B cell (primary cell): Measurements from ENCODE around the gene ACAA2. TPM values are rescaled to one million over a fixed set of nuclear protein-coding genes. Genes with fewer than 3 reads are reported as not detected.

Experiments used
- ATAC-seq: fragments of 200-7000 bp; cut with Tn5 transposase; one replicate; pipeline ENCODE4 v1.10.0; 2021; ENCODE audit warnings: low read depth, mild to moderate bottlenecking, moderate number of reproducible peaks, moderate library complexity
- CTCF ChIA-PET: fragments of 350-600 bp; sonication (Branson Sonifier 250); formaldehyde crosslinking; loops from one replicate; lab custom pipeline; 2021; ENCODE audit warnings: antibody characterized with exemption, inconsistent platforms; lab: Charles Lee
- POLR2A ChIA-PET: fragments of 350-600 bp; sonication (Branson Sonifier 250); formaldehyde crosslinking; loops from one replicate; lab custom pipeline; 2021; ENCODE audit warnings: antibody characterized with exemption; lab: Charles Lee
- DNase-seq: peaks from one replicate; pipeline ENCODE4 v3.0.0; 2013
- H2AFZ ChIP-seq: 2 replicates; pipeline ENCODE4 v1.6.1; 2012; ENCODE audit warnings: mild to moderate bottlenecking, low read depth, low read length; ENCODE audit not compliant: insufficient read depth, poor library complexity, severe bottlenecking
- H3K27ac ChIP-seq, 2 donors: 1 replicate in 1 of 2; 2 replicates in 1 of 2; pipeline ENCODE4 v1.5.1; 2012 to 2013; ENCODE audit warnings: low read length in 2 of 2, mild to moderate bottlenecking in 2 of 2, moderate library complexity in 1 of 2
- H3K27me3 ChIP-seq, 4 experiments: fragments of 200-600 bp in 1 of 4; sonication (generic) in 1 of 4; replicated peaks in 1 of 4; 1 replicate in 2 of 4; 2 replicates in 2 of 4; pipeline versions ENCODE4 v1.6.1 to v1.7.0; 2013 to 2016; ENCODE audit warnings: low read length in 3 of 4, mild to moderate bottlenecking in 2 of 4, mixed read lengths in 1 of 4, moderate library complexity in 1 of 4; ENCODE audit not compliant: insufficient read depth in 4 of 4, control insufficient read depth in 3 of 4; ENCODE audit errors: control extremely low read depth in 1 of 4
- H3K36me3 ChIP-seq, 2 experiments: replicated peaks in 1 of 2; 1 replicate in 1 of 2; 2 replicates in 1 of 2; pipeline versions ENCODE4 v1.6.1 to v1.7.1; 2013; ENCODE audit warnings: low read length in 1 of 2; ENCODE audit not compliant: insufficient read depth in 2 of 2, control insufficient read depth in 1 of 2; ENCODE audit errors: control extremely low read depth in 1 of 2, extremely low read depth in 1 of 2
- H3K4me1 ChIP-seq, 2 donors: fragments of 200-600 bp in 1 of 2; sonication (generic) in 1 of 2; 1 replicate in 1 of 2; 2 replicates in 1 of 2; pipeline versions ENCODE4 v1.5.1 to v1.6.1; 2013 to 2017; ENCODE audit warnings: low read length in 2 of 2; ENCODE audit not compliant: control insufficient read depth in 2 of 2, insufficient read depth in 2 of 2
- H3K4me2 ChIP-seq: replicated peaks from 2 replicates; pipeline ENCODE3; 2012; ENCODE audit warnings: mild to moderate bottlenecking, low read depth, low read length; ENCODE audit not compliant: poor library complexity, severe bottlenecking
- H3K4me3 ChIP-seq, 5 experiments: fragments of 200-600 bp in 1 of 5; sonication (generic) in 1 of 5; 1 replicate in 3 of 5; 2 replicates in 2 of 5; pipeline versions ENCODE4 v1.5.1 to v1.7.0; 2011 to 2016; ENCODE audit warnings: low read length in 4 of 5, mild to moderate bottlenecking in 4 of 5, low read depth in 2 of 5, control low read depth in 1 of 5, moderate library complexity in 1 of 5; ENCODE audit not compliant: insufficient read depth in 1 of 5; ENCODE audit errors: control extremely low read depth in 1 of 5, extremely low read depth in 1 of 5
- H3K79me2 ChIP-seq: fragments of 200-600 bp; sonication (generic); one replicate; pipeline ENCODE4 v1.6.0; 2016; ENCODE audit warnings: low read length; ENCODE audit not compliant: control insufficient read depth, insufficient read depth
- H3K9ac ChIP-seq: fragments of 200-600 bp; sonication (generic); 2 replicates; pipeline ENCODE4 v1.6.1; 2017; ENCODE audit warnings: mild to moderate bottlenecking, low read length, moderate library complexity
- H3K9me3 ChIP-seq, 3 donors: one replicate each; pipeline versions ENCODE4 v1.6.1 to v1.7.1; 2013; ENCODE audit warnings: low read length in 2 of 3; ENCODE audit not compliant: control insufficient read depth in 2 of 3, insufficient read depth in 1 of 3; ENCODE audit errors: control extremely low read depth in 1 of 3
- H4K20me1 ChIP-seq: 2 replicates; pipeline ENCODE4 v1.6.0; 2012; ENCODE audit warnings: mild to moderate bottlenecking, low read length; ENCODE audit not compliant: insufficient read depth, control insufficient read depth, poor library complexity, severe bottlenecking
- H3K27ac Mint-ChIP-seq: one replicate; pipeline ENCODE4 v1.8.0; 2021; ENCODE audit warnings: mixed read lengths
- H3K27me3 Mint-ChIP-seq: one replicate; pipeline ENCODE4 v1.8.0; 2021; ENCODE audit warnings: mixed read lengths
- H3K4me1 Mint-ChIP-seq: one replicate; pipeline ENCODE4 v1.8.0; 2021; ENCODE audit warnings: mixed read lengths
- H3K4me3 Mint-ChIP-seq: one replicate; pipeline ENCODE4 v1.8.0; 2021; ENCODE audit warnings: mixed read lengths
- H3K9me3 Mint-ChIP-seq: one replicate; pipeline ENCODE4 v1.8.0; 2022; ENCODE audit warnings: mixed read lengths; ENCODE audit not compliant: insufficient read depth
- EZH2 ChIP-seq: IDR thresholded peaks from 2 replicates; pipeline ENCODE4 v1.6.1; 2012; ENCODE audit warnings: borderline replicate concordance, low read depth, mild to moderate bottlenecking, moderate library complexity, low read length; ENCODE audit not compliant: insufficient read depth, poor library complexity, severe bottlenecking
- WGBS: methylation state at CpG from one replicate; pipeline ENCODE4 v1.1.5; 2013; ENCODE audit warnings: missing lambda C conversion rate; ENCODE audit not compliant: insufficient coverage; 5-methylcytosine and 5-hydroxymethylcytosine counted together
- intact Hi-C: fragments of 100-400 bp; cut with micrococcal nuclease; formaldehyde crosslinking; loops from one replicate; pipeline ENCODE4 v1.10.0; 2022
- polyA plus RNA-seq: library from polyadenylated mRNA; depleted of rRNA; stranded (reverse); fragments of >200 nt; gene quantifications from 2 replicates; pipeline ENCODE4 v1.2.3, GENCODE V29; 2012
- total RNA-seq, 2 donors: library from RNA; stranded (reverse); fragments of 120-200 nt in 1 of 2; gene quantifications; 1 replicate in 1 of 2; 2 replicates in 1 of 2; pipeline versions ENCODE4 v1.2.3 to v1.2.4, GENCODE V29; 2013 to 2022
- TF ChIP-seq, protein P1 (sequence below): fragments of 200-600 bp; IDR thresholded peaks from one replicate; pipeline ENCODE4 v1.8.0; 2022; ENCODE audit warnings: antibody characterized with exemption, mild to moderate bottlenecking

The ACAA2 gene
- total and polyA plus RNA-seq, 2 donors (not counting 1 experiment from before 2014, with no cell fraction given) = 10.6 to 25.0 TPM

DNA sequence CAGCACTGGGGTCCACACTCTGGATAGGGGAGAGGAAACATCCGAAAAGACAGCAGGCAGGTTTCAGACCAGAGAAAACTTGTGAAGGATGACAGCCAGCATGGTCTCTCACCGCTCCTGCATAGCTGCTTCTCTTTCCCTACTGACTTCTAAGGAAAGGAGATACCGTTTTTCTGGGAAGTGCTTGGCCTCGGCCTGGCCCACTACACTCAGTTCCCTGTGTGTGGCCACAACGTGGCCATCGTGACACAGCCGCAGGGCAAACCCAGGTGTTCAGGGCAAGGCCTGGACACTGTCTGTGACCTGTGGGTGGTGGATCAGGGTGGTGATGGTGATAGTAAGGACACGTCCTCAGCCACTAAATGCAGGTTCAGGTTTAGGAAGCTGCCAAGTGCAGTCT is 34.2 kb upstream of the ACAA2 start:
- no peak overlapping the region for H3K27ac Mint-ChIP-seq
- POLR2A ChIA-PET = no interaction called here

DNA sequence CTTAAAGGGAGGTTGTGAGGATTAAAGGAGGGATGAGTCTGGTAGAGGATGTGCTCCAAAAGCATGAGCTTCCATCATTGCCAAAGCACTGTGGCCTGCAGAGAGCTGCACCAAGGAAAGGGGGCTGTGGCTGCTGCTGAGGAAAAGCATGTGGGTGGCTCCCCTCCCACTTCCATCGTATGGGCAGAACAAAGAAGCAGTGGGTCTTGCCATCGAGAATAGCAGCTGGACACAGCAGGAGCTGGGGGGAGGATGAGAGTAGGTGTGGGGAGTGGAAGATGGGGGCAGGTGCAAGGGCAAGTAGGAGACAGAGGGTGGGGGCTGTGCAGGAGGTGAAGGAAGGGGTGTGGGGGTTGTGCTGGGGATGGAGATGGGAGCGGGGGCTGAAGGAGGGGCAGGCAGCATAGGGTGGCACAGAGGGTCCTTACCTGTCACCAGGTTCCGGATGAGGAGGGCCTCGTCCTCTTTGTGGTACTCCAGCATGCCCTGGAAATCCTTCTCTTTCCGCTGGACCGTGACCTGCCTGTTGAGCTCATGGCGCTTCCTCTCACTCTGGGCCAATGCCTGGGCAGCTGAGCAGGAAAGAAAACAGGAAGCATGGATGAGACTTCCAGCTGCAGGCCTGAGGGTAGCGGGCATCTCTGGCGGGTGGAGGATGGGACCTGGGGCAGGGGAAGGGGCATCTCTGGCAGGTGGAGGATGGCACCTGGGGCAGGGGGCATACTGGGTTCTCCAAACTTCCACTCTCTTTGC is 33.6 kb upstream of the ACAA2 start:
- Histone ChIP-seq H3K4me2 (no peak overlapping the region), H3K9ac (no peak overlapping the region), H4K20me1 (no peaks in the 10 kb centered on the region), H3K27me3 (peaks cover 0 to 2% (median 0%) of the 10 kb centered on the region in 4 experiments), H3K79me2 (no peaks in the 10 kb centered on the region), H3K9me3 (no peaks in the 10 kb centered on the region), H2AFZ (no peak overlapping the region), H3K27ac (no peak overlapping the region), H3K4me1 (no peaks in the 10 kb centered on the region), H3K4me3 (no peak overlapping the region), H3K36me3 (no peaks in the 10 kb centered on the region)
- ChIA-PET CTCF (interaction anchor here (1.7 to 2.4 kb wide), 2 partner anchors 11 to 15 kb away, joined by 3 to 11 read pairs; no protein-coding TSS in a partner anchor), POLR2A (no interaction called here)
- Mint-ChIP-seq H3K9me3 (no peaks in the 10 kb centered on the region), H3K27ac (no peak overlapping the region), H3K27me3 (peaks cover 20% of the 10 kb centered on the region), H3K4me3 (no peak overlapping the region), H3K4me1 (no peaks in the 10 kb centered on the region)
- ATAC-seq (no peak), DNase-seq (no peak)
- TF ChIP-seq, protein P1, sequence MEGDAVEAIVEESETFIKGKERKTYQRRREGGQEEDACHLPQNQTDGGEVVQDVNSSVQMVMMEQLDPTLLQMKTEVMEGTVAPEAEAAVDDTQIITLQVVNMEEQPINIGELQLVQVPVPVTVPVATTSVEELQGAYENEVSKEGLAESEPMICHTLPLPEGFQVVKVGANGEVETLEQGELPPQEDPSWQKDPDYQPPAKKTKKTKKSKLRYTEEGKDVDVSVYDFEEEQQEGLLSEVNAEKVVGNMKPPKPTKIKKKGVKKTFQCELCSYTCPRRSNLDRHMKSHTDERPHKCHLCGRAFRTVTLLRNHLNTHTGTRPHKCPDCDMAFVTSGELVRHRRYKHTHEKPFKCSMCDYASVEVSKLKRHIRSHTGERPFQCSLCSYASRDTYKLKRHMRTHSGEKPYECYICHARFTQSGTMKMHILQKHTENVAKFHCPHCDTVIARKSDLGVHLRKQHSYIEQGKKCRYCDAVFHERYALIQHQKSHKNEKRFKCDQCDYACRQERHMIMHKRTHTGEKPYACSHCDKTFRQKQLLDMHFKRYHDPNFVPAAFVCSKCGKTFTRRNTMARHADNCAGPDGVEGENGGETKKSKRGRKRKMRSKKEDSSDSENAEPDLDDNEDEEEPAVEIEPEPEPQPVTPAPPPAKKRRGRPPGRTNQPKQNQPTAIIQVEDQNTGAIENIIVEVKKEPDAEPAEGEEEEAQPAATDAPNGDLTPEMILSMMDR = no peak
- no peak for TF ChIP-seq EZH2
- intact Hi-C loops = no loop called here
- 91% methylated on average over 10 of the region's 10 CpGs for WGBS

More for the DNA sequence above, 34.2 kb upstream of the ACAA2 start:
- no peak overlapping the region for H3K27ac ChIP-seq
- H3K4me3 ChIP-seq = no peak overlapping the region
- TF ChIP-seq, protein P1 = no peak
- no peak for TF ChIP-seq EZH2
- CTCF ChIA-PET = interaction anchor here (1.7 to 2.4 kb wide), 2 partner anchors 11 to 15 kb away, joined by 3 to 11 read pairs; no protein-coding TSS in a partner anchor
- 91% methylated on average over 8 of the region's 8 CpGs for WGBS
- no peak overlapping the region for H2AFZ ChIP-seq
- H3K4me3 Mint-ChIP-seq = no peak overlapping the region
- peaks cover 0 to 2% (median 0%) of the 10 kb centered on the region in 4 experiments for H3K27me3 ChIP-seq
- intact Hi-C loops = no loop called here
- H3K79me2 ChIP-seq = no peaks in the 10 kb centered on the region
- no peaks in the 10 kb centered on the region for H3K9me3 Mint-ChIP-seq
- H3K36me3 ChIP-seq = no peaks in the 10 kb centered on the region
- no peaks in the 10 kb centered on the region for H3K9me3 ChIP-seq
- H3K4me1 Mint-ChIP-seq = no peaks in the 10 kb centered on the region
- no peak overlapping the region for H3K9ac ChIP-seq
- no peak overlapping the region for H3K4me2 ChIP-seq
- H3K4me1 ChIP-seq = no peaks in the 10 kb centered on the region
- ATAC-seq = no peak
- no peaks in the 10 kb centered on the region for H4K20me1 ChIP-seq
- DNase-seq = no peak
- peaks cover 20% of the 10 kb centered on the region for H3K27me3 Mint-ChIP-seq
